Cardiac muscle cell (in vitro differentiated cells and primary cell): Measurements from ENCODE around the gene ITGA2. TPM values are rescaled to one million over a fixed set of nuclear protein-coding genes. Genes with fewer than 3 reads are reported as not detected.
A peak's percentile ranks its signal among the peaks of the same experiment; 100 is the strongest.

Source experiments
- DNase-seq, 2 donors: peaks; one replicate each; pipeline versions ENCODE4 v3.0.0 to v3.0.0-alpha.2; 2010 to 2017; ENCODE audit warnings: low read depth in 1 of 2, low spot score in 1 of 2
- H3K27ac ChIP-seq: fragments of 200-600 bp; sonication (generic); 2 replicates; pipeline ENCODE4 v1.5.1; 2016
- H3K27me3 ChIP-seq: fragments of 200-600 bp; sonication (generic); 2 replicates; pipeline ENCODE4 v1.6.0; 2016; ENCODE audit warnings: control low read depth
- H3K36me3 ChIP-seq: fragments of 200-600 bp; sonication (generic); 2 replicates; pipeline ENCODE4 v1.5.1; 2016; ENCODE audit warnings: control low read depth
- H3K4me1 ChIP-seq: fragments of 200-600 bp; sonication (generic); 2 replicates; pipeline ENCODE4 v1.8.1; 2017; ENCODE audit warnings: low read depth, mild to moderate bottlenecking, mixed run types
- H3K4me3 ChIP-seq: fragments of 200-600 bp; sonication (generic); 2 replicates; pipeline ENCODE4 v1.5.1; 2016; ENCODE audit warnings: mild to moderate bottlenecking
- H3K9me3 ChIP-seq: fragments of 200-600 bp; sonication (generic); 2 replicates; pipeline ENCODE4 v1.5.1; 2017; ENCODE audit warnings: low read depth, mild to moderate bottlenecking, control low read depth
- polyA plus RNA-seq: library from polyadenylated mRNA; unstranded; fragments of >200 nt; fragmentation: Nextera tagmentation; extraction: Ambion mirVana; gene quantifications from 2 replicates; pipeline ENCODE4 v1.2.1, GENCODE V29; 2016
- total RNA-seq: library from RNA; depleted of rRNA; stranded (reverse); fragments of >200 nt; gene quantifications from 2 replicates; pipeline ENCODE4 v1.2.3, GENCODE V29; 2016
- TF ChIP-seq, protein P1 (sequence below): IDR thresholded peaks from 2 replicates; pipeline ENCODE4 v1.5.1; 2012; ENCODE audit warnings: low read depth, mild to moderate bottlenecking, low read length

The ITGA2 gene
- total and polyA plus RNA-seq, 2 experiments from 2014 or later = 0.57 to 2.3 TPM

DNA sequence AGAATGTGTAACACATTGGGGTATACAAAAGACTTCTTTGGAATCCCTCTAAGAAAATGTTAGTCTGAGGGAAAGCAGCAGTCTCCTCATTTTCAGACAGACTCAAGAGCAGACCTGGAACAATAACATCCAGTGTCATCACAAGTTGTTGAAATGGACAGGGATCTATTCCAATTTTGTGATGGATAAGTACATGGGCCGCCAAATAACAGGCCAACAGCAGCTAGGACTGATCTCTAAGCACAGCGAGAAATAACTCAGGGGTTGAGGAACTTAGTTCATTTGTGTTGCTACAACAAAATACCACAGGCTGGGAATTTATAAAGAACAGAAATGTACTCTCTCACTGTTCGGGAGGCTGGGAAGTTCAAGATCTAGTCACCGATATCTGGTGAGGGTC is 7.6 kb upstream of the ITGA2 start:
- H3K27ac ChIP-seq = no peak overlapping the region
- TF ChIP-seq, protein P1, sequence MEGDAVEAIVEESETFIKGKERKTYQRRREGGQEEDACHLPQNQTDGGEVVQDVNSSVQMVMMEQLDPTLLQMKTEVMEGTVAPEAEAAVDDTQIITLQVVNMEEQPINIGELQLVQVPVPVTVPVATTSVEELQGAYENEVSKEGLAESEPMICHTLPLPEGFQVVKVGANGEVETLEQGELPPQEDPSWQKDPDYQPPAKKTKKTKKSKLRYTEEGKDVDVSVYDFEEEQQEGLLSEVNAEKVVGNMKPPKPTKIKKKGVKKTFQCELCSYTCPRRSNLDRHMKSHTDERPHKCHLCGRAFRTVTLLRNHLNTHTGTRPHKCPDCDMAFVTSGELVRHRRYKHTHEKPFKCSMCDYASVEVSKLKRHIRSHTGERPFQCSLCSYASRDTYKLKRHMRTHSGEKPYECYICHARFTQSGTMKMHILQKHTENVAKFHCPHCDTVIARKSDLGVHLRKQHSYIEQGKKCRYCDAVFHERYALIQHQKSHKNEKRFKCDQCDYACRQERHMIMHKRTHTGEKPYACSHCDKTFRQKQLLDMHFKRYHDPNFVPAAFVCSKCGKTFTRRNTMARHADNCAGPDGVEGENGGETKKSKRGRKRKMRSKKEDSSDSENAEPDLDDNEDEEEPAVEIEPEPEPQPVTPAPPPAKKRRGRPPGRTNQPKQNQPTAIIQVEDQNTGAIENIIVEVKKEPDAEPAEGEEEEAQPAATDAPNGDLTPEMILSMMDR = no peak
- DNase-seq = no peak
- H3K36me3 ChIP-seq = no peaks in the 10 kb centered on the region
- H3K4me3 ChIP-seq = no peak overlapping the region
- H3K9me3 ChIP-seq = no peaks in the 10 kb centered on the region
- H3K4me1 ChIP-seq = peaks cover 11% of the 10 kb centered on the region
- no peaks in the 10 kb centered on the region for H3K27me3 ChIP-seq

DNA sequence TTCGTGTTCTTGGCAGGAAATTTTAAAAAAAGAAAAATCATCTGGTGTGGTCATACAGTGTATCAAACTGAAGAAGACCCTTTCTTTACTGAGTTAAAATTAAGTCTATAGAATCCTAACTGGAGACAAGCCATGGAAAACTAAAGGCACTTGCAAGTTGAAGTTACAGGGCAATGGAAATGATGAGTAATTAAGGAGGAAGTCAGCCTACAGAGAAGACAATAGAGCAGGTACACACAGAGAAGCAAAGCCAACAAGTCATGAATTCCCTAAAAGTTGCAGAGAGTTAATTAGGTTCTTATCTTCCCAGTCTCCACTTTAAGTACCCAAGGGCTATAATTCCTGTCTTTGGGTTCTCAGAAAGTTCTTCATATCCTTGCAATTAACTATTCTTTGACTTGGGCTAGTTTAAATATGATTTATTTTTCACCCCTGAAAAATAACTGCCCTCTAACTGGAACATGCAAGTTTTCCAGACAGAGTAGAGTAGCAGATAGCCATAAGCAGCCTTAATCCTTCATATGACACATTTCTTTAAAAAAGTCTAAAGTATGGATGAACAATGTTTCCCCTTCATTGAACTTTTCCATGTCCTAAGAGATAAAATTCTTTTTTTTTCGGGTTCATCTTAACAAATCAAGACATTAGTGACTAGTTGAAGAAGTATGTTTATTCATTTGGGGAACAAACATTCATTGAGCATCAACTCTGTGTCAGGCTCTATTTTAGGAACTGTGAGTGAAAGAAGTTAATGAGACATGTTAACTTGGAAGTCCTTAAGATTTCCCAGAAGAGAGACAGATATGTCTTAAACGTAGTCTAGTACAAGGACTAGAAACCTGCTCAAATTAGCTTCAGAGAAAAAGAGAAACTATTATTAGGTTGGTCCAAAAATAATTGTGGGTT is 5.2 kb upstream of the ITGA2 start:
- Histone ChIP-seq H3K9me3 (no peaks in the 10 kb centered on the region), H3K4me3 (no peak overlapping the region), H3K27ac (no peak overlapping the region), H3K4me1 (peaks cover 11% of the 10 kb centered on the region), H3K36me3 (no peaks in the 10 kb centered on the region), H3K27me3 (peaks cover 21% of the 10 kb centered on the region)
- DNase-seq = no peak
- TF ChIP-seq, protein P1 = no peak

DNA sequence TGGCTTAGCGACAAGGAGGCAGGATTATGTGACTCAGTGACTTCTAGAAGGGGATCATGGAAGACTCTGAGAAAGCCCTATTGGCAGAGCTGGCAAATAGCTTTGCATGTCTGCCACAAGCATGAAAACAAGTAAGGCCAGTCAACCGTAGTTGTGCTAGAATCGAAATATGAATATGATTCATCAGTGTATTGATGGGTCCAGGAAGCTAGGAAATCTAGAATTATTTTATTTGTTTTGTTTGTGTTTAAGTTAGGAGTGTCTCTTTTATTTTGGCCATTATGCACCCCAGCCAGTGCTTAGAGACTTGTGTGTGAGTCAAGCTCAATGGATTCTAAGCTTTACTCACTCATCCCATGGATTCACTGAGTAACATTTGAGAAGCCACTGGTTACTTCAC is 3.8 kb upstream of the ITGA2 start:
- Histone ChIP-seq H3K27me3 (peaks cover 33% of the 10 kb centered on the region), H3K4me3 (no peak overlapping the region), H3K36me3 (no peaks in the 10 kb centered on the region), H3K9me3 (no peaks in the 10 kb centered on the region), H3K27ac (no peak overlapping the region), H3K4me1 (peaks cover 11% of the 10 kb centered on the region)
- no peak for DNase-seq
- TF ChIP-seq, protein P1 = no peak

DNA sequence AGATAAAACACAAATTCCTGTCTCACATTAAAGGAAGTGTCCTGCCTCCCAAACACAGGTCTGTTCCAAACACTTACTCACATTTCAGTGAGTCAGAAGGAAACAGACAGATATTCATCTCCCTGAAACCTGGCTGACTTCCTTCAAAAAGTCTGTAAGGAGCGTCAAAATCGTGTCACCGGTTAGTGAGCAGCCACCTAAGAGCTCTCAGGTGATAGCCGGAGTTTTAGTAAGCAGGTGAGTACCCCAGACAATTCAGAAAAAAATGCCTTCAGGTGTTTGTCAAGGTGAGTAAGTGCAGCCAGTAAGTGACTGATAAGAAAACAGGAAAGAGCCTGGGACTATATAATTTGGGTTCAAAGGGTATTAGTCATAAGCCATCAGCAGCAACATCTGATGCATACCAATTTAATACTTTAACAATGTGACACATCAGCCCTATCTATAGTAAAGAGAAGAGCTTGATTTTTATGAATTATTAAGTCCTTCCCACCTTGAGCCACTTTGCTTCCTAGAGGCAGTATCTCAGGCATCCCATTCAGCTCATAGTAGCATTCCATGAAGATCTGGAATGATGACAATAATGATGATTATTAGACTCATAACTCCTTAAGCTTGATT is 1.3 kb upstream of the ITGA2 start:
- Histone ChIP-seq H3K27ac (no peak overlapping the region), H3K4me1 (peaks cover 11% of the 10 kb centered on the region), H3K36me3 (no peaks in the 10 kb centered on the region), H3K4me3 (no peak overlapping the region), H3K9me3 (no peaks in the 10 kb centered on the region), H3K27me3 (peaks cover 55% of the 10 kb centered on the region)
- TF ChIP-seq, protein P1 = no peak
- no peak for DNase-seq

DNA sequence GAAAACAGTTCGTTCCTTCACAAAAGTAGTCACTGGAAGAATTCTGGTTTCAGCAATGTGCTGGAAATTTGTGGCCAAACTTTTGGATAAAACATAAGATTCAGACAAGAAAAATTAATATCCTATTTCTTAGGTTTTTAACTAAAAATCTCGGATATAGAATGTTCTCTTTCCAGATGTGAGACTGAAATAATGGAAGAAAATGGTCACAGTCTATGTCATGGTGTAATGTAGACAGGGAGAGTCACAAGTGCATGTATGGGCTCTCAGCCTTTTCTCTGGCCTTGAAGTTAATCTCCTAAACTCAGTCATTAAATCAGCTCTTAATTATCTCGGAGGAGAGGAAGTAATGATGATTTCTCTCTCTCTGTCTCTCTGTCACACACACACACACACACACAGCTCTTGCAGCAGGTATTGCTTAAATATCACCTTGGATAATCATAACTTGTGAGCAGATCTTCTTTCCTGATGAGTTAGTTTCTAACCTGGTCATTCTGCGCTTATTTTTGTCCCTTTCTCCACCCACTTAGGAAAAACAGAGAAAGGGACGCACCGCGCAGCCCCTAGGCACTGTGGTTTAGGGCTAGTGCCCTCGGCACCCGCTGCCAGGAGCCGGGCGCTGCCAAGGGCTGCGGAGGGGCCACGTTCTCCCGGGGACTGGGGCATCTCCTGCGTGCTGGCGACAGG is 672 bp upstream of the ITGA2 start:
- TF ChIP-seq, protein P1 = no peak
- Histone ChIP-seq H3K9me3 (no peaks in the 10 kb centered on the region), H3K27ac (no peak overlapping the region), H3K27me3 (peaks cover 55% of the 10 kb centered on the region), H3K4me3 (peak overlapping the region; percentile 36), H3K36me3 (no peaks in the 10 kb centered on the region), H3K4me1 (peaks cover 11% of the 10 kb centered on the region)
- DNase-seq = no peak
